ENCODE data around the gene RASL10A. TPM values are rescaled to one million over a fixed set of nuclear protein-coding genes. Genes with fewer than 3 reads are reported as not detected.

RASL10A gene
- total RNA-seq, 2 donors from 2014 or later: 1.1 to 1.8 TPM

DNA sequence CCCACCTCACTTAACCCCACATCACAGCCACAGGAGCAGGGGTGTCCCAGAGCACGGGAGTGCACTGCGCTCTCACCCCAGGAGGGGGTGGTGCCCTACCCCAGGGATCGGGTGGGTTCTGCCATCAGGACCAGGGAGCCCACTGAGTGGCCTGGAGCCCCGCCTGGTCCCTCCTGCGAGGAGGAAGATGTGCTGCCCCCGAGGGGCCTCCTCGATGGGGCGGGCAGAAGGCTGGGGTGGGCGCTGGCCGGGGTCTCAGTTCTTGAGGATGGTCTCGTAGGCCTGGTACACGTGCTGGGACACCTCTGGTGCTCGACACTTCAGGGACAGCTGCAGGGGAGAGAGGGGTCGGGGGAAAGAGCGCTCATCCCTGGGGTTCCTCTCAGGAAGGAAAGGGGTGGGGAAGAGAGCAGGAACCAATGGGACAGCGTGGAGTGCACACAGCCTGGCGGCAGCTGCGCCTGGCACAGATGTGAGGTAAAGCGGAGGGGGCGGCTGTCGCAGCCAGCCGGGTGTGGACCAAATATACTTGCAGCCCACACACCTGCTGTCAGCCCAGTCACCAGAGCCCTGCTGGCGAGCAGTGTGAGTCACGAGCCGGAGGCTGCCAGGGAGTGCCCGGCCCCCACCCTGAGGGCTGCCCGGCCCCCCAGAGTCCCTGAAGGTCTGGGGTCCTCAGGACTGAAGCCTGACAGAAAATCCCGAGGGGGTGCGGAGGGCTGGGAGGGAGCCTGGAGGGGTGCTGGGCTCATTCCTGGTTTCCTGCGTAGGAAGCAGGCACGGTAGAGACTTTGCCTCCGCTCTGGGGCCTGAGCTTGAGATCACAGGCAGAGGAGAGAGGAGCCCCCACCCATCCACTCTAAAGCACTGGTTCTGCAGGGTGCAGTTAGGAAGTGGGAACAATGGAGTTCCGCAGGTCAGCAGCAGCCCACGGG lies 13.3 kb upstream of the RASL10A start:
- Histone ChIP-seq H3K36me3 (peaks cover 52% of the 10 kb centered on the region), H3K9me3 (no peaks in the 10 kb centered on the region), H3K27me3 (no peaks in the 10 kb centered on the region), H3K4me3 (no peak overlapping the region), H3K27ac (no peak overlapping the region), H3K4me1 (no peaks in the 10 kb centered on the region)
- TF ChIP-seq CTCF (IDR thresholded peaks at IDR 0.05): no peak
- DNase-seq (ENCODE audit: low spot score): no peak

- TF ChIP-seq CTCF (IDR thresholded peaks at IDR 0.05): no peak
- Histone ChIP-seq H3K4me3 (no peak overlapping the region), H3K27me3 (no peaks in the 10 kb centered on the region), H3K36me3 (peaks cover 45% of the 10 kb centered on the region), H3K27ac (no peak overlapping the region), H3K4me1 (no peaks in the 10 kb centered on the region), H3K9me3 (no peaks in the 10 kb centered on the region)
- no peak for DNase-seq (ENCODE audit: low spot score)
Observed at GRCh38 chr22:29328055-29328454, 12.6 kb upstream of the RASL10A start.

DNA sequence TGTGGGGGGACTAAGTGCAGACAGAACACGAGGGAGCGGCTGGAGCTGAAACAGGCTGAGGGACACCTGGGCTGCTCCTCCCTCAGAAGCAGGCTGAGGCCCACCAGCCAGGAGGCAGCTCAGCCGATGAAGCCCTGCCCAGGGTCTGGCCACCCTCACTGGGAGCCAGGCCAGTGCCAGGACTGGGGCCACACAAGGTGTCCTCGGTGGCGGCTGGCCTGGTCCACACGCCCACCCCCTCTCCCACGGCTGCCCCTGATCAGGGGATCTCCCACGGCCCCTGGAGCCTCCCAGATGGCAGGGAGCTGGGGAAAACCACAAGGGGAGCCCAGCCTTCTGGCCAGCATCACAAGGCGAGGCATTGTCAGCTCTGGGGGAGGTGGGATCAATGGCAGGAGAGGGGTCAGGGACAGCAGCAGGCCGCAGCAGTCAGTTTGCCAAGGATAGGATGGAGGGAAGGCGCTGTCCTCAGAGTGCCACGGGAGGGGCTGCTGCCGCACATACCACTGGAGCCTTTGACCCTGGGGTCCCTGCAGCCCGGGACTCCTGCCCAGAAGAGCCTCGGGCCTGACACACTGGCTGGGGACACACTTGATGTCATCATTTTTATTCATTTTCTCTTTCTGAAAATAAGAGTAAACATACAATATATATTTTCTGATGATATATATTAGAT lies 11.7 kb upstream of the RASL10A start:
- no peak for TF ChIP-seq CTCF (IDR thresholded peaks at IDR 0.05)
- no peak overlapping the region for H3K4me3 ChIP-seq
- H3K27me3 ChIP-seq: no peaks in the 10 kb centered on the region
- DNase-seq (ENCODE audit: low spot score): no peak
- H3K9me3 ChIP-seq: no peaks in the 10 kb centered on the region
- no peaks in the 10 kb centered on the region for H3K4me1 ChIP-seq
- peaks cover 42% of the 10 kb centered on the region for H3K36me3 ChIP-seq
- H3K27ac ChIP-seq: no peak overlapping the region

DNA sequence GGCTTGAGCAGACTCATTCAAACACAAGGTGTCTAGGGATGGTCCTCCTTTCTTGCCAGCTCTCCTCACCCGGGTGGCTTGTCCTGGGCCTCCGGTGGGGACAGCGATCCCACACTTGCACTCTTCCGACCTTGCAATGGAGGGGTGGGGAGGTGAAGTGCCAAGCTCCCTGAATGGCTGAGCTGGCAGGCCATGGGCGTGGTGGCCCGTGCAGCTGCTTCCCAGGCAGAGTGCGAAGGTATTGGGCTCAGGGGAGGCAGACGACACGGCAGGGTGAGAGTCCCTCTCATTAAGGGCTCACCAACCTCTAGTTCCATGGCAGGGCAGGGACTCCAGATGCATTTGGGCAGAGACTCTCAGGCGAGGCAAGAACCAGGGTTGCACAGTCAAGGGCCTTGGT lies 11.0 kb upstream of the RASL10A start:
- H3K27ac ChIP-seq: no peak overlapping the region
- no peak for DNase-seq (ENCODE audit: low spot score)
- no peak overlapping the region for H3K4me3 ChIP-seq
- no peaks in the 10 kb centered on the region for H3K9me3 ChIP-seq
- peaks cover 42% of the 10 kb centered on the region for H3K36me3 ChIP-seq
- H3K4me1 ChIP-seq: no peaks in the 10 kb centered on the region
- no peak for TF ChIP-seq CTCF (IDR thresholded peaks at IDR 0.05)
- H3K27me3 ChIP-seq: no peaks in the 10 kb centered on the region

- no peak for TF ChIP-seq CTCF (IDR thresholded peaks at IDR 0.05)
- no peak for DNase-seq (ENCODE audit: low spot score)
- no peaks in the 10 kb centered on the region for H3K4me1 ChIP-seq
- peaks cover 38% of the 10 kb centered on the region for H3K36me3 ChIP-seq
- H3K27ac ChIP-seq: no peak overlapping the region
- H3K27me3 ChIP-seq: no peaks in the 10 kb centered on the region
- H3K4me3 ChIP-seq: no peak overlapping the region
- H3K9me3 ChIP-seq: no peaks in the 10 kb centered on the region
Observed at GRCh38 chr22:29325785-29326315, 10.4 kb upstream of the RASL10A start.
